ENCODE data around the gene KIF16B. TPM values are rescaled to one million over a fixed set of nuclear protein-coding genes. Genes with fewer than 3 reads are reported as not detected.
A peak's percentile ranks its signal among the peaks of the same experiment; 100 is the strongest.
"Not testable (repeated sequence)": the region's sequence is repeated elsewhere in the genome, so short reads cannot be mapped to it uniquely, and the experiment has no call there.

The KIF16B gene
- total RNA-seq, 1 donor: 5.8 TPM

DNA sequence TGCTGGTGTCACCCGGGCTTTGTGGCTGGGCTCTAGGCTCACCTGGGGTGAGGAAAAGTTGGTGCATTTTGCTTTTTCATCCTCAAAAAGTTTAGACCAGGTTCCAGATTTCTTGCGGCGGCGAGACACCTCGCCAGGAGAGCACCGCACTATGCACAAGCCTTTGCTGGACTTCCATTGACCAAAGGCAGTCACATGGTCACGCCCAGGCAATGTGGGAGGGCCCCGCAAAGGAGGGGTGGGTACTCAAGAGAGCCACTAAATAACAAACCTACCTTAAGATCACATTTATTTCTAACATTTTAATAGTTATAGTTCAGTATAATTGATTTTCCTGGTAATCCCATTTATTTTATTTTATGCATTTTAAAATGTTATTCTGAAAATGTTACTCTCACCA lies 3.0 kb upstream of the KIF16B start:
- Histone ChIP-seq H3K4me1 (ENCODE audit: insufficient read depth, low read length) (peaks cover 28% of the 10 kb centered on the region), H3K4me3 (ENCODE audit: low read length) (no peak overlapping the region), H3K27me3 (ENCODE audit: insufficient read depth, low read length) (no peaks in the 10 kb centered on the region), H3K9me3 (ENCODE audit: low read depth, low read length) (no peaks in the 10 kb centered on the region)

DNA sequence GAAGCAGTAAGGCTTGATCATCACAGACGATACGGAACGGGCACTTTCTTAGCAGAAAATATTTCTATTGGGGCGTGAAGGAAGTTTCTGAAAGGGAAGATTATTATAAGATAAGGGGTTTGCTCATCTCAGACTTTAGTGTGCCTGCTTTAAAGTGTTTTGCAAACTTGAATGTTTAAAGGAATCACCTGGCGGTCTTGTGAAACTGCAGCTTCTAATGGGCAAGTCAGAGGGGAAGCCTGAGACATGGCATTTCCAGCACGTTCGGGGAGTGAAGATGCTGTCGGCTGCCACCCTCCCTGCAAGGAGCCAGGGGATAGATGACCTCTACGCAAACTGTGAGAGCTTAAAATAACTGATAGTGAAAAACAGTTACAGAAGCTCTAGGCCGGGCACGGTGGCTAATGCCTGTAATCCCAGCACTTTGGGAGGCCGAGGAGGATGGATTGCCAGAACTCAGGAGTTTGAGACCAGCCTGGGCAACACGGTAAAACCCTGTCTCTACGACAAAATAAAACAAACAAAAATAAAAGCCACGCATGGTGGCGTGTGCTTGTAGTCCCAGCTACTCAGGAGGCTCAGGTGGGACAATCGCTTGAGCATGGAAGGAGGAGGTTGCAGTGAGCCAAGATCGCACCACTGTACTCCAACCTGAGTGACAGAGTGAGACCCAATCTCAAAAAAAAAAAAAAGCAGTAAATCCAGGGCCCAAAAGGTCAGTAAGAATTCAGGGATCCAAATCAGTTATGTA lies 2.3 kb upstream of the KIF16B start:
- no peaks in the 10 kb centered on the region for H3K9me3 ChIP-seq (ENCODE audit: low read depth, low read length)
- no peaks in the 10 kb centered on the region for H3K27me3 ChIP-seq (ENCODE audit: insufficient read depth, low read length)
- peaks cover 28% of the 10 kb centered on the region for H3K4me1 ChIP-seq (ENCODE audit: insufficient read depth, low read length)
- H3K4me3 ChIP-seq (ENCODE audit: low read length): peak overlapping the region; percentile 51

GRCh38 chr20:16574656-16575355 lies 1.6 kb upstream of the KIF16B start:
- H3K4me3 ChIP-seq (ENCODE audit: low read length): peak overlapping the region; percentile 51
- H3K27me3 ChIP-seq (ENCODE audit: insufficient read depth, low read length): no peaks in the 10 kb centered on the region
- H3K9me3 ChIP-seq (ENCODE audit: low read depth, low read length): no peaks in the 10 kb centered on the region
- peaks cover 28% of the 10 kb centered on the region for H3K4me1 ChIP-seq (ENCODE audit: insufficient read depth, low read length)

GRCh38 chr20:16571333-16571732 lies 1.9 kb downstream of the KIF16B start:
- Histone ChIP-seq H3K4me3 (ENCODE audit: low read length) (no peak overlapping the region), H3K4me1 (ENCODE audit: insufficient read depth, low read length) (peaks cover 28% of the 10 kb centered on the region), H3K9me3 (ENCODE audit: low read depth, low read length) (no peaks in the 10 kb centered on the region), H3K27me3 (ENCODE audit: insufficient read depth, low read length) (no peaks in the 10 kb centered on the region)

- no peak overlapping the region for H3K4me3 ChIP-seq (ENCODE audit: low read length)
- no peaks in the 10 kb centered on the region for H3K27me3 ChIP-seq (ENCODE audit: insufficient read depth, low read length)
- no peaks in the 10 kb centered on the region for H3K9me3 ChIP-seq (ENCODE audit: low read depth, low read length)
- peaks cover 16% of the 10 kb centered on the region for H3K4me1 ChIP-seq (ENCODE audit: insufficient read depth, low read length)
Measured at GRCh38 chr20:16569246-16570153, 3.7 kb downstream of the KIF16B start.

DNA sequence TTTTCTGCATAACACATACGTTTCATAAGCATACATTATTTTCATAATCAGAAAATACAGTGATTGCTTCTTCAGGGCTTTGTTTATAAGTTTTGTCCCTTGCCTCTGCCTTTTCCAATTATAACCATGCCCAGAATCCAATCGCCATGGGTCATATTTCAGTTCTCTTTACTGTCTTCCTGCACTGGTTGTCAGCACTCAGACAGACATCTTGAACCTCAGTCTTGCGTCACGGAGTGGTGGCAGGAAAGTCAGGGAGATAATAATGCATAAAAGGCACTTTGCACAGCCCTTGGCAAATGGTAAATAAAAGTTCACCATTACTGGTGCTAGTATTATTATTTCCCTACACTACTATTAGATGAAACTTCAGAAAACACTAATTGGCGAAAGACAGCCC lies 7.2 kb downstream of the KIF16B start:
- H3K4me1 ChIP-seq (ENCODE audit: insufficient read depth, low read length): no peaks in the 10 kb centered on the region
- H3K9me3 ChIP-seq (ENCODE audit: low read depth, low read length): no peaks in the 10 kb centered on the region
- H3K27me3 ChIP-seq (ENCODE audit: insufficient read depth, low read length): no peaks in the 10 kb centered on the region
- H3K4me3 ChIP-seq (ENCODE audit: low read length): no peak overlapping the region

- not testable (repeated sequence) for H3K4me3 ChIP-seq (ENCODE audit: low read length); H3K27me3 ChIP-seq (ENCODE audit: insufficient read depth, low read length); H3K4me1 ChIP-seq (ENCODE audit: insufficient read depth, low read length)
Measured at GRCh38 chr20:16564079-16564478, 9.2 kb downstream of the KIF16B start.

DNA sequence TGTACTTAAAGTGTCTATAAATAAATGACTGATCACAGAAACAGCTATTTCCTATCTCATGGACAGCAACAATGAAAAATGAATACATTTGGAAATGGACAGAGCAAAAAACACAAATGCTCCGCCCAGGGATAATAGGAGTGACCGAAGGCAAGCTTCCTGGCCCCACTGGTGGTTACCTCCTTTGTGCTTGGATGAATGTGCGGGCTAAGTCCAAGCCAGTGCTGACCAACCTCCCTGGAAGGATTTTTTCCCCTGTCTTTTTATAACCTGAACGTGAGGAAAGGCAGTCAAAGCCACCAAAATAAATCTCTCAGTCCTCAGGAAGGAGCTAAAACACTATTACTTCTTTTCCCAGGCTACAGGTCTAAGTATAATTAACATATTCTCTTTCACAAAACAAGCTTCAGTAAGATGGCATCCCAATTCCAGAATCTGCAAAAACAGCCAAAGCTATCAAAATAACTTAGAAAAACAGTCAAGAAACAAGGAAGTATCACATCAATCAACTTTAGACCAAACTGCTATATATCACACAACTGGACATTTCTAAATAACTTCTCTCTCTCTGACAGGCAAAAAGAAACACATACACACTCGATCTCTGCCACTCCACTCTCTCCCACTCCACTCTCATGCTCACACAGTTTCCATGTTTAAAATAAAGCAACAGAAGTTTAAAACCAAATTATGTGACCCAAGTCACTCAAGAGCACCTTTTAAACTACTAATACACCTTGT lies 10.0 kb downstream of the KIF16B start:
- Histone ChIP-seq H3K9me3 (ENCODE audit: low read depth, low read length) (no peaks in the 10 kb centered on the region), H3K4me3 (ENCODE audit: low read length) (no peak overlapping the region), H3K27me3 (ENCODE audit: insufficient read depth, low read length) (no peaks in the 10 kb centered on the region), H3K4me1 (ENCODE audit: insufficient read depth, low read length) (no peaks in the 10 kb centered on the region)

More at GRCh38 chr20:16564079-16564478, 9.2 kb downstream of the KIF16B start:
- not testable (repeated sequence) for H3K9me3 ChIP-seq (ENCODE audit: low read depth, low read length)

GRCh38 chr20:16562259-16562658 lies 11.0 kb downstream of the KIF16B start:
- Histone ChIP-seq H3K4me3 (ENCODE audit: low read length) (no peak overlapping the region), H3K27me3 (ENCODE audit: insufficient read depth, low read length) (no peaks in the 10 kb centered on the region), H3K9me3 (ENCODE audit: low read depth, low read length) (no peaks in the 10 kb centered on the region), H3K4me1 (ENCODE audit: insufficient read depth, low read length) (no peaks in the 10 kb centered on the region)

- H3K9me3 ChIP-seq (ENCODE audit: low read depth, low read length): no peaks in the 10 kb centered on the region
- no peaks in the 10 kb centered on the region for H3K4me1 ChIP-seq (ENCODE audit: insufficient read depth, low read length)
- H3K27me3 ChIP-seq (ENCODE audit: insufficient read depth, low read length): no peaks in the 10 kb centered on the region
- no peak overlapping the region for H3K4me3 ChIP-seq (ENCODE audit: low read length)
Measured at GRCh38 chr20:16560661-16561060, 12.6 kb downstream of the KIF16B start.

GRCh38 chr20:16560216-16560615 lies 13.0 kb downstream of the KIF16B start:
- H3K4me3 ChIP-seq (ENCODE audit: low read length): no peak overlapping the region
- H3K9me3 ChIP-seq (ENCODE audit: low read depth, low read length): no peaks in the 10 kb centered on the region
- no peaks in the 10 kb centered on the region for H3K27me3 ChIP-seq (ENCODE audit: insufficient read depth, low read length)
- no peaks in the 10 kb centered on the region for H3K4me1 ChIP-seq (ENCODE audit: insufficient read depth, low read length)

GRCh38 chr20:16556301-16556700 lies 16.9 kb downstream of the KIF16B start:
- Histone ChIP-seq H3K4me1 (ENCODE audit: insufficient read depth, low read length) (no peaks in the 10 kb centered on the region), H3K27me3 (ENCODE audit: insufficient read depth, low read length) (no peaks in the 10 kb centered on the region), H3K4me3 (ENCODE audit: low read length) (no peak overlapping the region), H3K9me3 (ENCODE audit: low read depth, low read length) (no peaks in the 10 kb centered on the region)

- Histone ChIP-seq H3K27me3 (ENCODE audit: insufficient read depth, low read length) (no peaks in the 10 kb centered on the region), H3K4me1 (ENCODE audit: insufficient read depth, low read length) (no peaks in the 10 kb centered on the region), H3K9me3 (ENCODE audit: low read depth, low read length) (no peaks in the 10 kb centered on the region), H3K4me3 (ENCODE audit: low read length) (no peak overlapping the region)
Measured at GRCh38 chr20:16555754-16556153, 17.5 kb downstream of the KIF16B start.

DNA sequence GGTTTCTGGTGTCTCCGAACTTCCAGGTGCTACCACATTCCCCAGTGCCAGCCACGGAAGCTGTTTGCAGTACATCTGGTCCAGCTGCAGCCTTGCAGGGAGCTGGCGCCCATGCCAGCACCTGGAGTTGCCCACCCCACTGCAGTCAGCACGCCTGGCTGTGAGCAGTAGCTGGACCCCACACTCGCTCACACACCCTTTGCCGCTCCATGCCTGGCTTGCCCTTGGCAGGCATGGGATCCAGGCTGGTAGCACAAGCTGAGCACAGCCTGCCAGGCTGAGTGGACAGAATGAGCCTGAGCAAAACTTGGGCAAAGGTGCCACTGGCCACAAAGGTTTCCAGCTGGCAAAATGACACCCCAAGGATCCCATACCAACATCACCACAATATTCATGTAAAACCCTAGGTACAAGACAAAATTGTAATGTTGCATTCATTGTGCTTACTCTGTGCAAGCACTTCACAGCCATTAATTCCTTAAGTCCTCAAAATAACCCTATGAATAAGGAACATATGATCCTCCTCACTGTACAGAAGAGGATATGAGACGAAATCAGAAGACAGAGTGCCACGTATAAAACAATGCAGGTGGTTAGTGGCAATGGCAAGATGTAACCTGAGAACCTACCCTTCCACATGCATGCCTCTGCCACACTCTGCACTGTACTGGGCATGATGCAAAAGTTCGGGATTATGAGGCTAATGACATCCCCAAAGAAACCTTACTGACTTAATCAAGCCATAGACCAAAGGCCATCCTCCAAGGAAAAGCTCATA lies 18.3 kb downstream of the KIF16B start:
- Histone ChIP-seq H3K4me1 (ENCODE audit: insufficient read depth, low read length) (no peaks in the 10 kb centered on the region), H3K27me3 (ENCODE audit: insufficient read depth, low read length) (no peaks in the 10 kb centered on the region), H3K9me3 (ENCODE audit: low read depth, low read length) (no peaks in the 10 kb centered on the region), H3K4me3 (ENCODE audit: low read length) (no peak overlapping the region)

Data from mononuclear cell (primary cell).